Measurements from ENCODE around the gene ANO10.
"Not testable (repeated sequence)": the region's sequence is repeated elsewhere in the genome, so short reads cannot be mapped to it uniquely, and the experiment has no call there.

ANO10 gene

GRCh38 chr3:43369404-43370292 is 252.2 kb downstream of the ANO10 start:
- no peak for DNase-seq

- no peak for DNase-seq
Observed at GRCh38 chr3:43366885-43367284, 254.9 kb downstream of the ANO10 start.

GRCh38 chr3:43366481-43366880 is 255.3 kb downstream of the ANO10 start:
- DNase-seq: no peak

- no peak for DNase-seq
Observed at GRCh38 chr3:43365601-43366305, 256.1 kb downstream of the ANO10 start.

GRCh38 chr3:43364926-43365325 is 256.9 kb downstream of the ANO10 start:
- no peak for DNase-seq

GRCh38 chr3:43364494-43364893 is 257.3 kb downstream of the ANO10 start:
- DNase-seq: no peak

GRCh38 chr3:43363621-43364266 is 258.1 kb downstream of the ANO10 start:
- DNase-seq: no peak

- DNase-seq: no peak
Observed at GRCh38 chr3:43362961-43363360, 258.9 kb downstream of the ANO10 start.

- DNase-seq: no peak
Observed at GRCh38 chr3:43362183-43362582, 259.6 kb downstream of the ANO10 start.

- DNase-seq: no peak
Observed at GRCh38 chr3:43361077-43361476, 260.7 kb downstream of the ANO10 start.

GRCh38 chr3:43356033-43356432 is 265.8 kb downstream of the ANO10 start:
- DNase-seq: not testable (repeated sequence)

- DNase-seq: no peak
Observed at GRCh38 chr3:43353923-43354670, 267.7 kb downstream of the ANO10 start.

- no peak for DNase-seq
Observed at GRCh38 chr3:43353393-43353792, 268.4 kb downstream of the ANO10 start.

GRCh38 chr3:43349716-43350115 is 272.1 kb downstream of the ANO10 start:
- DNase-seq: no peak

GRCh38 chr3:43348852-43349574 is 272.8 kb downstream of the ANO10 start:
- no peak for DNase-seq

GRCh38 chr3:43348350-43348749 is 273.5 kb downstream of the ANO10 start:
- DNase-seq: no peak

- no peak for DNase-seq
Observed at GRCh38 chr3:43347774-43348173, 274.0 kb downstream of the ANO10 start.

GRCh38 chr3:43346978-43347749 is 274.6 kb downstream of the ANO10 start:
- DNase-seq: peak; percentile 63

GRCh38 chr3:43345877-43346276 is 275.9 kb downstream of the ANO10 start:
- peak; percentile 43 for DNase-seq

GRCh38 chr3:43345246-43345645 is 276.6 kb downstream of the ANO10 start:
- DNase-seq: no peak

- DNase-seq: no peak
Observed at GRCh38 chr3:43344520-43344919, 277.3 kb downstream of the ANO10 start.

Data from activated CD4-positive, alpha-beta T cell treated with anti-CD3 and anti-CD28 coated beads, Interleukin-10, Interleukin-2, amounts not matched to agents 100 ng/mL and 50 ng/mL, durations not matched to agents 16 hours and 8 hours (primary cell).